Tibial nerve (tissue), 3 donors: Measurements from ENCODE around the gene RILPL2.
"Not testable (repeated sequence)": the region's sequence is repeated elsewhere in the genome, so short reads cannot be mapped to it uniquely, and the experiment has no call there.

ENCODE experiments used
- CTCF ChIP-seq, 5 experiments: fragments of 200-600 bp in 3 of 5; fragments of 450-650 bp in 2 of 5; sonication (generic) in 3 of 5; IDR thresholded peaks; one replicate each; pipeline ENCODE4 v1.5.1; 2016 to 2019; ENCODE audit warnings: antibody characterized with exemption in 5 of 5, mild to moderate bottlenecking in 3 of 5, moderate library complexity in 2 of 5
- POLR2A ChIP-seq, 2 donors: fragments of 450-650 bp; IDR thresholded peaks; one replicate each; pipeline ENCODE4 v1.6.1; 2017; ENCODE audit warnings: antibody characterized with exemption in 2 of 2, mild to moderate bottlenecking in 2 of 2, moderate library complexity in 2 of 2

- TF ChIP-seq CTCF, POLR2A (IDR thresholded peaks at IDR 0.05): not testable (repeated sequence)
These were observed 4.3 kb downstream of the RILPL2 start for GRCh38 chr12:123431951-123432817.
